Subcutaneous abdominal adipose tissue (tissue), 5 donors: ENCODE measurements around the gene BNIP2.

Source experiments
- H3K27ac ChIP-seq: one replicate; pipeline ENCODE4 v1.7.0; 2013; ENCODE audit warnings: low read depth, mild to moderate bottlenecking, inconsistent platforms, low read length, moderate library complexity
- H3K27me3 ChIP-seq, 5 donors: one replicate each; pipeline ENCODE4 v1.7.0; 2013; ENCODE audit warnings: low read length in 5 of 5, inconsistent platforms in 1 of 5; ENCODE audit not compliant: control insufficient read depth in 5 of 5, insufficient read depth in 4 of 5
- H3K36me3 ChIP-seq, 5 donors: one replicate each; pipeline ENCODE4 v1.7.0; 2013; ENCODE audit warnings: low read length in 5 of 5; ENCODE audit not compliant: control insufficient read depth in 5 of 5, insufficient read depth in 5 of 5
- H3K4me1 ChIP-seq, 5 donors: one replicate each; pipeline ENCODE4 v1.7.0; 2013; ENCODE audit warnings: low read length in 5 of 5, mild to moderate bottlenecking in 3 of 5, moderate library complexity in 1 of 5; ENCODE audit not compliant: control insufficient read depth in 5 of 5, insufficient read depth in 5 of 5
- H3K4me3 ChIP-seq, 5 donors: one replicate each; pipeline ENCODE4 v1.7.0; 2013; ENCODE audit warnings: low read length in 5 of 5, low read depth in 1 of 5
- H3K9ac ChIP-seq, 5 donors: one replicate each; pipeline ENCODE4 v1.7.0; 2013; ENCODE audit warnings: low read length in 5 of 5, mild to moderate bottlenecking in 4 of 5, moderate library complexity in 3 of 5
- H3K9me3 ChIP-seq, 5 donors: one replicate each; pipeline ENCODE4 v1.7.0; 2013; ENCODE audit warnings: low read length in 5 of 5; ENCODE audit not compliant: control insufficient read depth in 5 of 5
- donor health status: healthy.
- donor health status: healthy.
- donor health status: healthy.
- donor health status: healthy.
- donor health status: healthy.

The BNIP2 gene

GRCh38 chr15:59691194-59691805 lies 2.2 kb upstream of the BNIP2 start:
- Histone ChIP-seq H3K4me3 (no peak overlapping the region), H3K27ac (no peak overlapping the region), H3K9ac (no peak overlapping the region), H3K27me3 (no peaks in the 10 kb centered on the region), H3K4me1 (peaks cover 0 to 27% (median 22%) of the 10 kb centered on the region in 5 donors), H3K36me3 (peaks cover 0 to 2% (median 0%) of the 10 kb centered on the region in 5 donors), H3K9me3 (no peaks in the 10 kb centered on the region)

GRCh38 chr15:59689626-59690236 lies 611 bp upstream of the BNIP2 start:
- Histone ChIP-seq H3K9ac (peak overlapping the region; percentile 22 to 77 (median 68)), H3K4me3 (peak overlapping the region; percentile 82 to 98 (median 93)), H3K36me3 (peaks cover 0 to 2% (median 0%) of the 10 kb centered on the region in 5 donors), H3K27ac (peak overlapping the region; percentile 98), H3K27me3 (no peaks in the 10 kb centered on the region), H3K4me1 (peaks cover 3 to 42% (median 36%) of the 10 kb centered on the region in 5 donors), H3K9me3 (no peaks in the 10 kb centered on the region)

GRCh38 chr15:59688423-59688781 lies 718 bp downstream of the BNIP2 start:
- Histone ChIP-seq H3K9me3 (no peaks in the 10 kb centered on the region), H3K36me3 (peaks cover 0 to 2% (median 0%) of the 10 kb centered on the region in 5 donors), H3K4me1 (peaks cover 3 to 42% (median 37%) of the 10 kb centered on the region in 5 donors), H3K27ac (peak overlapping the region; percentile 98), H3K9ac (peak overlapping the region; percentile 89 to 99 (median 98)), H3K4me3 (peak overlapping the region; percentile 82 to 98 (median 96)), H3K27me3 (no peaks in the 10 kb centered on the region)

- H3K27me3 ChIP-seq: no peaks in the 10 kb centered on the region
- H3K9ac ChIP-seq: peak overlapping the region in 4 of 5 donors; percentile 96 to 99 (median 98)
- no peaks in the 10 kb centered on the region for H3K9me3 ChIP-seq
- peak overlapping the region; percentile 98 for H3K27ac ChIP-seq
- peak overlapping the region; percentile 82 to 98 (median 96) for H3K4me3 ChIP-seq
- peaks cover 0 to 3% (median 0%) of the 10 kb centered on the region in 5 donors for H3K36me3 ChIP-seq
- H3K4me1 ChIP-seq: peaks cover 3 to 42% (median 37%) of the 10 kb centered on the region in 5 donors
Observed at GRCh38 chr15:59687836-59688235, 1.3 kb downstream of the BNIP2 start.

- H3K4me1 ChIP-seq: peaks cover 3 to 42% (median 37%) of the 10 kb centered on the region in 5 donors
- H3K9ac ChIP-seq: peak overlapping the region in 1 of 5 donors; percentile 4
- no peaks in the 10 kb centered on the region for H3K27me3 ChIP-seq
- peak overlapping the region in 1 of 5 donors; percentile 4 for H3K4me3 ChIP-seq
- H3K36me3 ChIP-seq: peaks cover 0 to 10% (median 8%) of the 10 kb centered on the region in 5 donors
- H3K9me3 ChIP-seq: no peaks in the 10 kb centered on the region
- H3K27ac ChIP-seq: peak overlapping the region; percentile 59
Observed at GRCh38 chr15:59686389-59686788, 2.7 kb downstream of the BNIP2 start.

GRCh38 chr15:59685737-59686297 lies 3.3 kb downstream of the BNIP2 start:
- H3K27ac ChIP-seq: peak overlapping the region; percentile 59
- H3K36me3 ChIP-seq: peaks cover 4 to 16% (median 14%) of the 10 kb centered on the region in 5 donors
- peak overlapping the region in 1 of 5 donors; percentile 4 for H3K4me3 ChIP-seq
- no peaks in the 10 kb centered on the region for H3K9me3 ChIP-seq
- peak overlapping the region in 1 of 5 donors; percentile 4 for H3K9ac ChIP-seq
- no peaks in the 10 kb centered on the region for H3K27me3 ChIP-seq
- peaks cover 3 to 42% (median 37%) of the 10 kb centered on the region in 5 donors for H3K4me1 ChIP-seq

- Histone ChIP-seq H3K4me3 (no peak overlapping the region), H3K36me3 (peaks cover 36 to 62% (median 57%) of the 10 kb centered on the region in 5 donors), H3K4me1 (peaks cover 0 to 13% (median 11%) of the 10 kb centered on the region in 5 donors), H3K27ac (no peak overlapping the region), H3K27me3 (no peaks in the 10 kb centered on the region), H3K9ac (no peak overlapping the region), H3K9me3 (no peaks in the 10 kb centered on the region)
Observed at GRCh38 chr15:59680870-59681269, 8.2 kb downstream of the BNIP2 start.

- Histone ChIP-seq H3K27me3 (no peaks in the 10 kb centered on the region), H3K9me3 (no peaks in the 10 kb centered on the region), H3K9ac (no peak overlapping the region), H3K27ac (no peak overlapping the region), H3K4me3 (no peak overlapping the region), H3K4me1 (peaks cover 0 to 9% (median 5%) of the 10 kb centered on the region in 5 donors), H3K36me3 (peaks cover 40 to 67% (median 62%) of the 10 kb centered on the region in 5 donors)
Observed at GRCh38 chr15:59680346-59680745, 8.8 kb downstream of the BNIP2 start.

- H3K9ac ChIP-seq: no peak overlapping the region
Observed at GRCh38 chr15:59678620-59679019, 10.5 kb downstream of the BNIP2 start.

GRCh38 chr15:59678172-59678571 lies 10.9 kb downstream of the BNIP2 start:
- H3K27me3 ChIP-seq: no peaks in the 10 kb centered on the region
- peaks cover 47 to 87% (median 68%) of the 10 kb centered on the region in 5 donors for H3K36me3 ChIP-seq
- no peak overlapping the region for H3K27ac ChIP-seq
- no peak overlapping the region for H3K9ac ChIP-seq
- no peaks in the 10 kb centered on the region for H3K4me1 ChIP-seq
- H3K9me3 ChIP-seq: no peaks in the 10 kb centered on the region
- H3K4me3 ChIP-seq: no peak overlapping the region

More at GRCh38 chr15:59678620-59679019, 10.5 kb downstream of the BNIP2 start:
- H3K27me3 ChIP-seq: no peaks in the 10 kb centered on the region
- H3K36me3 ChIP-seq: peaks cover 47 to 82% (median 68%) of the 10 kb centered on the region in 5 donors
- no peak overlapping the region for H3K27ac ChIP-seq
- no peaks in the 10 kb centered on the region for H3K4me1 ChIP-seq
- H3K9me3 ChIP-seq: no peaks in the 10 kb centered on the region
- H3K4me3 ChIP-seq: no peak overlapping the region
